Esophagus mucosa (tissue), 1 donor: Measurements from ENCODE around the gene OXCT1. TPM values are rescaled to one million over a fixed set of nuclear protein-coding genes. Genes with fewer than 3 reads are reported as not detected.
"Not testable (repeated sequence)": the region's sequence is repeated elsewhere in the genome, so short reads cannot be mapped to it uniquely, and the experiment has no call there.

Source experiments
- ATAC-seq: fragments of 200-7000 bp; cut with Tn5 transposase; one replicate; pipeline ENCODE4 v1.9.1; 2020
- total RNA-seq: library from RNA; stranded (reverse); gene quantifications from one replicate; pipeline ENCODE4 v1.2.4, GENCODE V29; 2023
- donor health status: DM: yes; HTN: yes; CAD: no.

OXCT1 gene
- total RNA-seq, 1 donor from 2014 or later = 27.0 TPM

DNA sequence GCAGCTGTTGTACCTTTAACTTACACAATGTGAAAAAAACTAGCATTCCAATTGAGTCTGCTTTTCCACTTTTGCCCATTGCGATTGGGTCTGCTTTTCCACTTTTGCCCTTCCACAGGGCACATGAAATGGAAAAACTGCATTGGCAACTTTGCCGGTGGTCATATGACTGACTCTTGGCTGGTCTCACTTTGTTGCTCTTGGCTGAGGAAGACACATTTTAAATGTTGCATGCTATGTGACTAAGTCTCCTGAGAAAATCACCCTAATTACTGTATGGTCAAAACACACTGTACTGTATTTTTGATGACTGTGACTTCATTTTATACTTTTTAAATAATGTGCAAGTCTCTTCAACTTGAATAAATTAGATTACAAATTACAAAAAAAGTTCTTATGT, 1.6 kb upstream of the OXCT1 start:
- no peak for ATAC-seq

DNA sequence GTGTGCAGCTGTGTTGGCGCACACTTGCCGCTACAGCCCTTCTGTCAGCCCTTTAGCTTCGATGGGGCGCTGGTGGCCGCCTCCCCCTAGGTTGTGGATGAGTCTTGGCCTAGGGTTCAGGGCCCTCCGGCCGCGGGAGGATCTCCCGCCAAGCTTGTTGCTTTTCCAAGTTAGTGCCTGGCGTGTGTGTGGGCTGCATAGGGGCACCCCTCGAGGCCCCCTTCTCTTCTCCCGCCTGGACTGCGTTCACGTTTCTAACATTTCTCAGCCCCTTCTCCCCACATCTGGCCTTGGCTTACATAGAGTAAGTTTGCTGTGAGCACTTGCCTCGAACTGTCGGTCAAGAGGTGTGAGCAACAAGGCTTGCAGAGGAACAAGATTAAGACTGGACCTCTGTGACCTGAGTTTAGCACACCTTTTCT, 413 bp upstream of the OXCT1 start:
- no peak for ATAC-seq

DNA sequence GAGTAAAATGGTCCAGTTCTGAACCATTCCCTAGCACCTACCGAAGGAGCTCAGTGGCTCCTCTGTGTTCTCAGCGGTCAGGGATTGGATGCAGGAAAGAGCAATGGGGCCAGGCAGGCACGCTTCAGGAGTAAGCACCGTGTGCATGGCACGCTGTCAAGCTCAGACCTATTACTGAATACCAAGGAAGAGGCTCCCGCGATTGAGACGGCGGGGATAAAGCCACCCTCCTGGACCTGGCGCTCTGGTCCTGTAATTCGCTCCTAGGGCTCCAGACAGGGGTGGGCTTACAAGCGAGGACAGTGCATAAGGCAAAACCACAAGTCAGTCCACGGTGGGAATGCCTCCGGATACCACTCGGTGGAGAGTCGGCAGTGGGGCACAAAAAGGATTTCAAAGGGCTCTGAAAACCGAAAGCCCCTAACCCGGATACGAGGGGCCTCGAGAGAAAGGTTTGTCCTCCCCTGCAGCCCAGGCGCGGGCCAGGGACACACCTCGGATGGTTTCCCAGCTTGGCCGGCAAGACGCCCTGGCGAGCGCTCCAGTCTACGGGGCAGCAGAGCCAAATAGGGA, 988 bp downstream of the OXCT1 start:
- peak; percentile 26 for ATAC-seq

GRCh38 chr5:41863871-41864486, 6.2 kb downstream of the OXCT1 start:
- peak; percentile 59 for ATAC-seq

DNA sequence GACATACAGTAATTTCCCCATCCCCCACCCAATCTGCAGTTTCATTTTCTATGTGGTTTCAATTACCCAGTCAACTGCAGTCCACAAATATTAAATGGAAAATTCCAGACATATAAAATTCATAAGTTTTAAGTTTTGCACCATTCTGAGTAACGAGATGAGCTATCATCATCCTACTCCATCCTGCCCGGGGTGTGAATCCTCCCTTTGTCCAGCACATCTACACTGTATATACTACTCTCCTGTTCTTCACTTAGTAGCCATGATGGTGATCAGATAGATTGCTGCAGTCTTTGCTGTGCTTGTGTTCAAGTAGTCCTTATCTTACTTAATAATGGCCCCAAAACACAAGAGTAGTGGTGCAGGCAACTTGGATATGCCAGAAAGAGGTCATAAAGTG, 11.3 kb downstream of the OXCT1 start:
- no peak for ATAC-seq

- peak; percentile 62 for ATAC-seq
Observed at GRCh38 chr5:41857989-41858388, 12.2 kb downstream of the OXCT1 start.

DNA sequence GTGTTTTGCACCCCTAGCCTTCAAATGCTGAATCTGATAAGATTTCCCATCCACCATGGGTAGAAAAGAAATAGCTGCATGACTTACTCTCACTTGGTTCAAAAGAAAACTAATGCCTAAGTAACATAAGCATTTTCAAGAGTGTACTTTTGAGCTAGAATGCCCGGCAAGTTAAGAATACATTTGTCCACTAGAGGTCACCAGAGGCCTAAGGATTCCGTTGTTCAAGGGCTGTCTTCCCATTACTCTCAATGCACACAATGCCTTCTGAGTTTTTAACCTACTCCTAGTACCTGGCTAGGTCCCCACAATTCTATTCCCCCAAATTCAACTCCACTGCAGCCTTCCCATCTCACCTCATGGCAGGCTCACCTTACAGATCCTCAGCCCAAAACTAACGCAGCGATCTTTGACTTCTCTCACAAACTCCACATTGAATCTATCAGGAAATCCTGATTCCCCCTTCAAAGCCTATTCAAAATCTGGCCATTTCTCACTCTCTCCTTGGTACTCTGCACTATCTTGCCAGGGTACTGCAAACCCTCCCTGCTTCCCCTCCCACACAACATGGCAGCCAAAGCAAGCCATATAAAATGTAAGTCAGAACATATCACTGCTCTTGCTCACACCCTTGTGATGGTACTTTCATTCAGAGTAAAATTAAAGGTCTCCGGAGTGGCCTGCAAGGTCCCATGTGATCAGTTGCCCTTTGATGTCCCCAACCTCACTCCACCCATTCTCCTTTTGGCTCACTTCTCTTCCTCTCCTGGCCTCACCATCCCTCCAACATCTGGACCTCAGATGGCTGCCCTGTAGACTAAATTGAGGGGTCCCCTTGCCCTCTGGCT, 13.4 kb downstream of the OXCT1 start:
- peak; percentile 88 for ATAC-seq

GRCh38 chr5:41852293-41852692, 17.9 kb downstream of the OXCT1 start:
- no peak for ATAC-seq

DNA sequence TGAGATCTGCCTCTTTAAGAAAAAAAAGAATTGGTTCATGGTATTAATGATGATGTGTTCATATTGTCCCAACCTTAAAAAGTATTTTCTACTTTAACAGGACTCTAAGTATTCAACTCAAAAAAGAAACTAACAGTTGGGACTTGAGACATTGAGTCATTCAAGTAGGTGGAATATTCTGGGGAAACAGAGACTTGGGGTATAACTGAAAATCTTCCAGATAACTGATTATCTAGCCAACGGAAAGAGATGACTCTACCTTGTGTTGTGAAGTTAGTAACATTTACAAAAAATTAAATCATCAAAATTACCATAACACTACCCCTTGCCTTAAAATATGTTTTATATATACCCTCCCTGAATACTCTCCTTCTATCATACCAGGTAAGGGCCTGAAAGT, 19.1 kb downstream of the OXCT1 start:
- ATAC-seq = no peak

DNA sequence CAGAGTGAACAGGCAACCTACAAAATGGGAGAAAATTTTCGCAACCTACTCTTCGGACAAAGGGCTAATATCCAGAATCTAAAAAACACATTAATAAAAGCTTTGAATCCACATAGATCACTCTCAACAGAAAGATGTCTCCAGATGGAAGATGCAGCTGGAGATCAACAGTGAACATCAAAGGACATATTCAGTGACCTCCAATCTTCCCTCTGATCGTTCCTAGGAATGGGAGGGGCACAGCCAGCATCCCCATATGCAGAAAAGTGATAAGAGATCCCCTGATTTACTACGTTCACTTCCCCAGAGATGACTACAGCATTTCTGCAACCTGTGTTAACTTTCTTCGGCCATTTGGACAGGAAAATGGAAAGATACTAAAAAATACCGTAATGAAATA, 21.2 kb downstream of the OXCT1 start:
- no peak for ATAC-seq

DNA sequence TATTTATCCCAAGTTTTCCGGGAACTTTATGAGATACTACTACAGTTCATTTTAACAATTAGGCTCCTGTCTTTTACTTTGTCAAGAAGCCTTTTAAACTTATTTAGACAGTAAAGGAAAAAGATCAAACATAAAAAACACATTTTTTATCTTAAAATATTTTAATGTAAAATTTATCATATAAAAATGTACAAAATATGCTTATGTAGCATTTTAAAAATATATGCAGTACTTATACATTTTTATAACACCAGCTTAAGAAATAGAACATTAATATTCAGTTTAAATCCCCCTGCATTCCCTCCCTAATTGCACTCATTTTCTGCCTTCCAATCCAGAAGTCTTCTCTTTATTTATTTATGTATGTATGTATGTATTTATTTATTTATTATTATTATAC, 24.5 kb downstream of the OXCT1 start:
- ATAC-seq = not testable (repeated sequence)

GRCh38 chr5:41844502-41844901, 25.7 kb downstream of the OXCT1 start:
- no peak for ATAC-seq

DNA sequence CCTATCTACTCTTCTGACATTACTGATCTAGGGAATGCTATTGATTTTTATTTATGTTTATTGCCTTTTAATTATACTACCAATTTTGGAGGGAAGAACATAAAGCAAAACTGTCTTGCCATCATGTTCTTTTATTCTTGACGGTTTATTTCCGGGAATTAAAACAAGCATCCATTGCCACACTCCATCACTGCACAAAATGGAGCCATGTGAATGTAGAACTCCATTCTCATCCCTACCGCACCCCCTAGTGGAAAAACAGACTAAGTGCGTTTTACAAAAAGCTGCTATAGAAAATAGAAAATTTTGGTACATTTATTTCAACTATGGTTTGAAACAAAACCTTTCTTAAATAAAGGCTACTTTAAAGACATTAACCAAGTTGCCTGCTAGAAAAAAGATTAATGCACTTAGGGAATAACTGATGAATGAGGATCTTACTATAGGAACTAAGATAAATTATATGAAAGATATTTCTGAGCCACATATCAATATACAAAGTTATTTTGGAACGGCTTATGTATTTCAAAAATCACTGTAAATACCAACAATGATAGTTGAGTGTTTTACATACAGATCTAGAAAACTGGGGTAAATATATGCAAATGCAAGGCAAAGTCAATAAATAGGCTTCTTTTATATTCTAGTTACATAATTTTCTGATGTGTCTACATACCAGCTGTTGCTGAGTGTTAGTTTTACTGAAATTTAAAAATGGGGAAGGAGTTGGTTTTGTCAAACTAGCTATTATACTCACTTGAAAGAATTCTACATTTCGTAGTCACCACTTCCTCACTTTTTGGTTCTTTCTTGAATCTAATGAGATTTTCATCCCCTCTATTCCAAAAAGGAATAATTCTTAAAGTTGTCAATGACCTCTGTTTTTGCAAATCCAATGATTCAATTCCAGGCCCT, 26.5 kb downstream of the OXCT1 start:
- peak; percentile 63 for ATAC-seq

DNA sequence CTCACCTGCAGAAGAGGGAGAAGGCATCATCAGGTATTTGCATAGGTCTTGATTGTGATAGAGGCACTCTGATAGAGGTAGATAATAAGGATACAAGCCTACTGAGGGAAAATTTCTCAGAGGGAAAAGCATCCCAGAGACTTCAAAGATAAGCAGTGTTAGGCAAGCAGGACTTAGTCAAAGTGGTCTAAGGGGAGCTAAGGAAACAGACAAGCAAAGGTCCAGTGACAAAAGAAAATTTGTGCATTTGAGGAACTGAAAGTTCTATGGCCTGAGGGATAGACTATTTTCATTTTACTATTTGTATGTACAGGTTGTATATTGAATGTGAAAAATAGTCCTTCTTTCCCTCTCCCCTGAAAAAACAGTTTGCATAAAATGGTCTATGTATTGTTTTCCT, 27.4 kb downstream of the OXCT1 start:
- no peak for ATAC-seq

DNA sequence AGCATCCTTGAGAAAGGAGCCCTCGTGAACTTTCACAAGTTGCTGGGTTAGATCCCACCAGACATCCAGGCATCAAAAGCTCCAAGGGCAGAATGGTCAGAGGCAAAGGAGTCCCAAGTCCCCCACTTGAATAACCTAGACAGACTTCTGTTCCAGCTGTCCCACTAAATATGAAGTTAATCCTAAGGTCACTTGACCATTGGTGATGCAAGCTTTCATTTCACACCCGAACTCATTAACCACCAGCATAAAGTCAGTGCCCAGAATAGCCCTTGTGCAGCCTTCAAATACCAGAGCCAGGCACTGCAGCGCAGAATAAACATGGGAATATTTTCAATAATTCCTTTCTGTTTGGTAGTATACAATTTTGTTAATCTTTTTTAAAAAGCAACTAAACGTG, 28.9 kb downstream of the OXCT1 start:
- ATAC-seq = no peak

GRCh38 chr5:41840251-41840650, 30.0 kb downstream of the OXCT1 start:
- no peak for ATAC-seq

DNA sequence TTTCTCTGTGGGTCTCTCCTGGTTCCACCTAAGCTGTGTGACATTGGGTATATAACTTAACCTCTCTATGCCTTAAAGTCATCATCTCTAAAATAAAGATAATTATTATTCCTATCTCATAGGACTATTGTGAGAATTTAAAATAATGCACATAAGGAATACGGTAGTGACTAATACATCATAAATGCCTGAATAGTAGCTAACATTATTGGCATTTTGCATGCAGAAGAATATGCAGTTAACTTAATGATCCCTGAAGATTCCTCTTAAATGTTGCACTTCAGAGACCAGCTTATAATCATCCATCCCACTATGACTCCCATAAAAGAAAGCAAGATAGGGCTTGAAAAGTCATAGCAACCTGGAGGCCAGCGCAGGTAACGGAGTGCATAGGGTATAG, 32.4 kb downstream of the OXCT1 start:
- no peak for ATAC-seq

GRCh38 chr5:41835645-41836044, 34.6 kb downstream of the OXCT1 start:
- ATAC-seq = no peak

- ATAC-seq = no peak
Observed at GRCh38 chr5:41834506-41834905, 35.7 kb downstream of the OXCT1 start.

DNA sequence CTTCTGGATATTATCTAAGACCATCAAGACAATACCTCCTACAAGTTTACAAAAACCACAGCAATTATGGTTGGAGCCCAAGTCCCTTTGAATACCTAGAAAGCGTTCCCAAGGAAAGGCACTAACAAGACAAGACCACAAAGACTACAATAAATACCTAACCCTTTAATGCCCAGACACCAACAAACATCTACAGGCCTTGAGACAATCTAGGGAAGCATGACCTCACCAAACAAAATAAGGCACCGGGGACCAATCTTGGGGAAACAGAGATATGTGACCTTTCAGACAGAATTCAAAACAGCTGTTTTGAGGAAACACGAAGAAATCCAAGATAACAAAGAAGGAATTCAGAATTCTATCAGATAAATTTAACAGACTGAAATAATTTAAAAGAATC, 37.8 kb downstream of the OXCT1 start:
- no peak for ATAC-seq

- no peak for ATAC-seq
Observed at GRCh38 chr5:41831155-41831554, 39.1 kb downstream of the OXCT1 start.

GRCh38 chr5:41827792-41828191, 42.4 kb downstream of the OXCT1 start:
- no peak for ATAC-seq

DNA sequence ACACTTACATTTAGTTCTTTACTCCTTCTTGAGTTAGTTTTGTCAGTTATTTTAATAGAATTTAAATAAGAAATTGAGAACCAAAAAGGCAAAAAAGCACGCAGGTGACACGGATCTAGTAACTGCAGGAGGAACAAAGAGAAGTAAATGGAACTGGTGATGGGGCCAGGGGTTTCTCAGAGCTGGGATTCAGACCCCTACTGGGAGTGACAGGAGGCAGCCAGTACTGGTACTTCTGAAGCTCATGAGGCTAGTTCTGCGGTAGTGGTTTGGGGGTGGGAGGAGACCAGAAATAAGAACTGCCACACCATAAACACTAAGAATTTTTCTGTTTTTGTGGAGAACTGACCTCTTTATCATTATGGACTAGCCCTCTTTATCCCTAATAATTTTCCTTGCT, 48.2 kb downstream of the OXCT1 start:
- no peak for ATAC-seq
